Fibroblast of skin of abdomen (primary cell): ENCODE results near the gene GPRASP1.
A peak's percentile ranks its signal among the peaks of the same experiment; 100 is the strongest.

Experiments
- DNase-seq: peaks from one replicate; pipeline ENCODE4 v3.0.0-alpha.2; 2013

GPRASP1 gene

GRCh38 chrX:102697494-102697893, 46.2 kb downstream of the GPRASP1 start:
- peak; percentile 46 for DNase-seq
